Neural cell (in vitro differentiated cells): ENCODE data around the gene RAPGEF2. TPM values are rescaled to one million over a fixed set of nuclear protein-coding genes. Genes with fewer than 3 reads are reported as not detected.
A peak's percentile ranks its signal among the peaks of the same experiment; 100 is the strongest.

ENCODE experiments used
- H2AFZ ChIP-seq: fragments of 200-600, 300-800 bp; sonication (generic), shearing (Covaris generic); 2 replicates; pipeline ENCODE4 v1.6.0; 2014; ENCODE audit warnings: low read depth, mild to moderate bottlenecking, antibody characterized with exemption, low read length, moderate library complexity
- H3F3A ChIP-seq: fragments of 200-600 bp; shearing (Covaris generic); 2 replicates; pipeline ENCODE4 v1.6.1; 2016; ENCODE audit warnings: mild to moderate bottlenecking, moderate library complexity, mixed read lengths, antibody characterized with exemption, low read length; ENCODE audit not compliant: insufficient read depth, poor library complexity, severe bottlenecking
- H3K27ac ChIP-seq: fragments of 200-600, 300-800 bp; sonication (generic), shearing (Covaris generic); 2 replicates; pipeline ENCODE4 v1.5.1; 2014; ENCODE audit warnings: mild to moderate bottlenecking, low read length, moderate library complexity
- H3K27me3 ChIP-seq: fragments of 300-800, 200-600 bp; sonication (generic), shearing (Covaris generic); 2 replicates; pipeline ENCODE4 v1.6.0; 2014; ENCODE audit warnings: mild to moderate bottlenecking, low read depth, low read length, moderate library complexity; ENCODE audit not compliant: insufficient read depth
- H3K36me3 ChIP-seq: fragments of 300-800, 200-600 bp; sonication (generic), shearing (Covaris generic); 2 replicates; pipeline ENCODE4 v1.5.1; 2014; ENCODE audit warnings: mild to moderate bottlenecking, antibody characterized with exemption, low read length, moderate library complexity; ENCODE audit not compliant: insufficient read depth
- H3K4me2 ChIP-seq: fragments of 300-800, 200-600 bp; sonication (generic), shearing (Covaris generic); 2 replicates; pipeline ENCODE4 v1.6.0; 2014; ENCODE audit warnings: mild to moderate bottlenecking, low read length
- H3K4me3 ChIP-seq: fragments of 300-800, 200-600 bp; sonication (generic), shearing (Covaris generic); 2 replicates; pipeline ENCODE4 v1.5.1; 2014; ENCODE audit warnings: mild to moderate bottlenecking, low read length, moderate library complexity
- H3K79me2 ChIP-seq: fragments of 200-600 bp; shearing (Covaris generic); replicated peaks from 2 replicates; pipeline ENCODE4 v1.6.0; 2014; ENCODE audit warnings: mild to moderate bottlenecking, low read length, moderate library complexity; ENCODE audit not compliant: insufficient read depth
- H3K9ac ChIP-seq: fragments of 300-800, 200-600 bp; sonication (generic), shearing (Covaris generic); 2 replicates; pipeline ENCODE4 v1.6.1; 2016; ENCODE audit warnings: mild to moderate bottlenecking, low read length, mixed read lengths
- H3K9me2 ChIP-seq: fragments of 200-600 bp; shearing (Covaris generic); 2 replicates; pipeline ENCODE4 v1.6.1; 2016; ENCODE audit warnings: mild to moderate bottlenecking, low read length, mixed read lengths; ENCODE audit not compliant: insufficient read depth
- H3K9me3 ChIP-seq: fragments of 200-600, 300-800 bp; sonication (generic), shearing (Covaris generic); 2 replicates; pipeline ENCODE4 v1.6.1; 2016; ENCODE audit warnings: mild to moderate bottlenecking, mixed run types, low read length, moderate library complexity, mixed read lengths
- H4K20me1 ChIP-seq: fragments of 200-600 bp; shearing (Covaris generic); 2 replicates; pipeline ENCODE4 v1.6.1; 2016; ENCODE audit warnings: mild to moderate bottlenecking, mixed run types; ENCODE audit not compliant: insufficient read depth
- EP300 ChIP-seq: fragments of 450-650 bp; conservative IDR thresholded peaks from 2 replicates; pipeline ENCODE4 v1.6.1; 2014; ENCODE audit warnings: antibody characterized with exemption, mild to moderate bottlenecking, moderate library complexity; ENCODE audit not compliant: poor library complexity, severe bottlenecking
- EZH2 ChIP-seq: fragments of 200-600, 300-800 bp; shearing (Covaris generic), sonication (generic); IDR thresholded peaks from 2 replicates; pipeline ENCODE4 v1.6.1; 2014; ENCODE audit warnings: antibody characterized with exemption, low read length, borderline replicate concordance, mild to moderate bottlenecking; ENCODE audit not compliant: insufficient read depth, poor library complexity, severe bottlenecking
- MXI1 ChIP-seq: fragments of 450-650 bp; conservative IDR thresholded peaks from 2 replicates; pipeline ENCODE4 v1.6.1; 2014; ENCODE audit warnings: antibody characterized with exemption, mild to moderate bottlenecking; ENCODE audit not compliant: poor library complexity, severe bottlenecking
- POLR2AphosphoS5 ChIP-seq: IDR thresholded peaks from 2 replicates; pipeline ENCODE4 v1.6.1; 2012
- RAD21 ChIP-seq: fragments of 450-650 bp; conservative IDR thresholded peaks from 2 replicates; pipeline ENCODE4 v1.6.1; 2014; ENCODE audit warnings: antibody characterized with exemption, mild to moderate bottlenecking, moderate library complexity
- SMC3 ChIP-seq: fragments of 450-650 bp; conservative IDR thresholded peaks from 2 replicates; pipeline ENCODE4 v1.6.1; 2014; ENCODE audit warnings: antibody characterized with exemption, mild to moderate bottlenecking, moderate library complexity; ENCODE audit not compliant: poor library complexity
- TAF1 ChIP-seq: IDR thresholded peaks from 2 replicates; pipeline ENCODE4 v1.6.1; 2012; ENCODE audit warnings: low read depth
- polyA plus RNA-seq: library from polyadenylated mRNA; depleted of rRNA; stranded (reverse); fragments of >200 nt; gene quantifications from 2 replicates; pipeline ENCODE4 v1.2.3, GENCODE V29; 2014
- TF ChIP-seq, protein P1 (sequence below): fragments of 450-650 bp; IDR thresholded peaks from 2 replicates; pipeline ENCODE4 v1.5.1; 2014; ENCODE audit warnings: antibody characterized with exemption, mild to moderate bottlenecking, moderate library complexity; ENCODE audit not compliant: poor library complexity, severe bottlenecking
- TF ChIP-seq, protein P2 (sequence below): IDR thresholded peaks from 2 replicates; pipeline ENCODE4 v1.6.1; 2012; ENCODE audit warnings: borderline replicate concordance

The RAPGEF2 gene
- polyA plus RNA-seq, 1 donor from 2014 or later, result 134 TPM

DNA sequence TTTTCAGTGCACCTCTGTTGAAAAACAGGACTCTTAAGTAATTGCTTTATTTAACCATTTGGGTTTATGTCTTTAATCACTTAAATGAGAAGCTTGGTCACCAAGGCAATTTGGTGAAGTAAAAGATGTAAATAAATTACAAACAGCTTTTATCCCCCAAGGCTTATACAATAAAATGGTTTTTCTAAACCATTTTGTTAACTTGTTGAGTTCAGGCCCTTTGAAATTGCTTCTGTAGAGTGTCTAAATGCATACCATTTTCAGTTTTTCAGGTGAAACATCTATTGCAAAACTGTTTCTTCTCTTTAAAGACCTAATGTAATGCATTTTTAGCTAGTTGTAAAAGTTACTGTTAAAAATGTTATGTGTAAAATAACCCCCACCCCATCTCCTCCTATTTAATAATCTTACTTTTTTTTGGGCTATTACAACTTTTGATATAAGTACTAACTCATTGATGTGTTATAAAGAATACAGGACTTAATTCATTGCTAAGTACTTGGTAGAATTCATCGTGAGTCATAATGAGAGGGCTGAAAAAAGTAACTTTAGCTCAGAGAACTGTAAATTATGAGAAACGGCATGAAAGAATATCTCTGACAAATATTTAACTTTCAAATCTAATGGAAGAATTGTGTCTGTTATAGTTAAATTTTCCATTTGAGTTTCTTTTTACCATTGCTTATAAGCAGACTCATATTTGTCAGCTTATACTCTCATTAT lies 4.5 kb downstream of the RAPGEF2 start:
- H4K20me1 ChIP-seq, result peaks cover 47% of the 10 kb centered on the region
- peaks cover 8% of the 10 kb centered on the region for H3F3A ChIP-seq
- H3K4me3 ChIP-seq, result peak overlapping the region; percentile 84
- H3K79me2 ChIP-seq, result peaks cover 88% of the 10 kb centered on the region
- peak overlapping the region; percentile 96 for H3K9ac ChIP-seq
- H3K4me2 ChIP-seq, result peak overlapping the region; percentile 71
- no peaks in the 10 kb centered on the region for H3K36me3 ChIP-seq
- H3K9me2 ChIP-seq, result no peaks in the 10 kb centered on the region
- peak overlapping the region; percentile 86 for H3K27ac ChIP-seq
- H3K9me3 ChIP-seq, result no peaks in the 10 kb centered on the region
- no peak overlapping the region for H2AFZ ChIP-seq
- H3K27me3 ChIP-seq, result peaks cover under 1% of the 10 kb centered on the region
- TF ChIP-seq, protein P1, sequence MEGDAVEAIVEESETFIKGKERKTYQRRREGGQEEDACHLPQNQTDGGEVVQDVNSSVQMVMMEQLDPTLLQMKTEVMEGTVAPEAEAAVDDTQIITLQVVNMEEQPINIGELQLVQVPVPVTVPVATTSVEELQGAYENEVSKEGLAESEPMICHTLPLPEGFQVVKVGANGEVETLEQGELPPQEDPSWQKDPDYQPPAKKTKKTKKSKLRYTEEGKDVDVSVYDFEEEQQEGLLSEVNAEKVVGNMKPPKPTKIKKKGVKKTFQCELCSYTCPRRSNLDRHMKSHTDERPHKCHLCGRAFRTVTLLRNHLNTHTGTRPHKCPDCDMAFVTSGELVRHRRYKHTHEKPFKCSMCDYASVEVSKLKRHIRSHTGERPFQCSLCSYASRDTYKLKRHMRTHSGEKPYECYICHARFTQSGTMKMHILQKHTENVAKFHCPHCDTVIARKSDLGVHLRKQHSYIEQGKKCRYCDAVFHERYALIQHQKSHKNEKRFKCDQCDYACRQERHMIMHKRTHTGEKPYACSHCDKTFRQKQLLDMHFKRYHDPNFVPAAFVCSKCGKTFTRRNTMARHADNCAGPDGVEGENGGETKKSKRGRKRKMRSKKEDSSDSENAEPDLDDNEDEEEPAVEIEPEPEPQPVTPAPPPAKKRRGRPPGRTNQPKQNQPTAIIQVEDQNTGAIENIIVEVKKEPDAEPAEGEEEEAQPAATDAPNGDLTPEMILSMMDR, result no peak
- TF ChIP-seq EZH2, result no peak
- no peak for TF ChIP-seq TAF1
- no peak for TF ChIP-seq POLR2AphosphoS5
- no peak for TF ChIP-seq RAD21
- TF ChIP-seq MXI1, result no peak
- TF ChIP-seq, protein P2, sequence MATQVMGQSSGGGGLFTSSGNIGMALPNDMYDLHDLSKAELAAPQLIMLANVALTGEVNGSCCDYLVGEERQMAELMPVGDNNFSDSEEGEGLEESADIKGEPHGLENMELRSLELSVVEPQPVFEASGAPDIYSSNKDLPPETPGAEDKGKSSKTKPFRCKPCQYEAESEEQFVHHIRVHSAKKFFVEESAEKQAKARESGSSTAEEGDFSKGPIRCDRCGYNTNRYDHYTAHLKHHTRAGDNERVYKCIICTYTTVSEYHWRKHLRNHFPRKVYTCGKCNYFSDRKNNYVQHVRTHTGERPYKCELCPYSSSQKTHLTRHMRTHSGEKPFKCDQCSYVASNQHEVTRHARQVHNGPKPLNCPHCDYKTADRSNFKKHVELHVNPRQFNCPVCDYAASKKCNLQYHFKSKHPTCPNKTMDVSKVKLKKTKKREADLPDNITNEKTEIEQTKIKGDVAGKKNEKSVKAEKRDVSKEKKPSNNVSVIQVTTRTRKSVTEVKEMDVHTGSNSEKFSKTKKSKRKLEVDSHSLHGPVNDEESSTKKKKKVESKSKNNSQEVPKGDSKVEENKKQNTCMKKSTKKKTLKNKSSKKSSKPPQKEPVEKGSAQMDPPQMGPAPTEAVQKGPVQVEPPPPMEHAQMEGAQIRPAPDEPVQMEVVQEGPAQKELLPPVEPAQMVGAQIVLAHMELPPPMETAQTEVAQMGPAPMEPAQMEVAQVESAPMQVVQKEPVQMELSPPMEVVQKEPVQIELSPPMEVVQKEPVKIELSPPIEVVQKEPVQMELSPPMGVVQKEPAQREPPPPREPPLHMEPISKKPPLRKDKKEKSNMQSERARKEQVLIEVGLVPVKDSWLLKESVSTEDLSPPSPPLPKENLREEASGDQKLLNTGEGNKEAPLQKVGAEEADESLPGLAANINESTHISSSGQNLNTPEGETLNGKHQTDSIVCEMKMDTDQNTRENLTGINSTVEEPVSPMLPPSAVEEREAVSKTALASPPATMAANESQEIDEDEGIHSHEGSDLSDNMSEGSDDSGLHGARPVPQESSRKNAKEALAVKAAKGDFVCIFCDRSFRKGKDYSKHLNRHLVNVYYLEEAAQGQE, result no peak
- TF ChIP-seq SMC3, result no peak
- TF ChIP-seq EP300, result no peak

DNA sequence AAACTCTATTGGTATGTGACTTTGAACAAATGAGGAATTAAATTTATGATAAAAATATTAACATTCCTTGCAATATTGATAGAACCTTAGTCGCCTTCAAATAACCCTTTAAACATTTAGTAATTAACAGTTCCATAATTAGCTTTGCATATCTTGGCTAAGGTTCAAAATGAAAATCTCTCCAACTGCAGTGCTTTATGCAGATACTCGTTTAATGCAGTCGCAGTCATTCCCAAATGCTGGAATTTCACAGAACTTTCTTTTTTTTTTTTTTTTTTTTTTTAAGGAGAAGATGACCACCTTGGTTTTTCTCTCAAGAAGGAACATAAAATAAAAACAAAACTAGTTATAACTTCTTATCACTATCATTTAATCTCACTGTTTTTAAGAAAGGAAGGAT lies 5.2 kb downstream of the RAPGEF2 start:
- Histone ChIP-seq H3K36me3 (no peaks in the 10 kb centered on the region), H3K4me2 (peak overlapping the region; percentile 71), H3K9ac (peak overlapping the region; percentile 96), H2AFZ (no peak overlapping the region), H3K9me2 (no peaks in the 10 kb centered on the region), H3K9me3 (no peaks in the 10 kb centered on the region), H4K20me1 (peaks cover 47% of the 10 kb centered on the region), H3K4me3 (peak overlapping the region; percentile 84), H3K27ac (peak overlapping the region; percentile 86), H3F3A (peaks cover 8% of the 10 kb centered on the region), H3K27me3 (no peaks in the 10 kb centered on the region), H3K79me2 (peaks cover 95% of the 10 kb centered on the region)
- TF ChIP-seq EZH2, result no peak
- TF ChIP-seq, protein P2, result peak; percentile 53
